ENCODE measurements around the gene IL1RAP. TPM values are rescaled to one million over a fixed set of nuclear protein-coding genes. Genes with fewer than 3 reads are reported as not detected.
"Not testable (repeated sequence)": the region's sequence is repeated elsewhere in the genome, so short reads cannot be mapped to it uniquely, and the experiment has no call there.

The IL1RAP gene
- 3.5 and 6.0 TPM in 2 replicates for total RNA-seq (2014; rRNA removed; shearing (Covaris generic))

- DNase-seq (ENCODE audit: low spot score), result peak; percentile 93
These were observed at the start of gene IL1RAP for GRCh38 chr3:190513409-190514370. IL1RAP (plus strand) TSS chr3:190514085; CDS start chr3:190564290, 50,205 bp downstream.

GRCh38 chr3:190467922-190468321, 46.0 kb upstream of the IL1RAP start:
- DNase-seq (ENCODE audit: low spot score), result no peak

- DNase-seq (ENCODE audit: low spot score), result not testable (repeated sequence)
These were observed 40.6 kb upstream of the IL1RAP start for GRCh38 chr3:190473261-190473660.

- DNase-seq (ENCODE audit: low spot score), result no peak
These were observed 32.1 kb upstream of the IL1RAP start for GRCh38 chr3:190481779-190482178.

- peak; percentile 8 for DNase-seq (ENCODE audit: low spot score)
These were observed 27.9 kb upstream of the IL1RAP start for GRCh38 chr3:190485830-190486532.

- DNase-seq (ENCODE audit: low spot score), result no peak
These were observed 27.4 kb upstream of the IL1RAP start for GRCh38 chr3:190486533-190486864.

- no peak for DNase-seq (ENCODE audit: low spot score)
These were observed 26.8 kb upstream of the IL1RAP start for GRCh38 chr3:190486908-190487607.

GRCh38 chr3:190491533-190492054, 22.3 kb upstream of the IL1RAP start:
- DNase-seq (ENCODE audit: low spot score), result no peak

GRCh38 chr3:190492129-190492528, 21.8 kb upstream of the IL1RAP start:
- no peak for DNase-seq (ENCODE audit: low spot score)

- DNase-seq (ENCODE audit: low spot score), result no peak
These were observed 20.9 kb upstream of the IL1RAP start for GRCh38 chr3:190492966-190493365.

- DNase-seq (ENCODE audit: low spot score), result no peak
These were observed 19.0 kb upstream of the IL1RAP start for GRCh38 chr3:190494907-190495306.

GRCh38 chr3:190495354-190495753, 18.5 kb upstream of the IL1RAP start:
- no peak for DNase-seq (ENCODE audit: low spot score)

GRCh38 chr3:190495796-190496195, 18.1 kb upstream of the IL1RAP start:
- no peak for DNase-seq (ENCODE audit: low spot score)

GRCh38 chr3:190496859-190497258, 17.0 kb upstream of the IL1RAP start:
- no peak for DNase-seq (ENCODE audit: low spot score)

GRCh38 chr3:190497811-190498210, 16.1 kb upstream of the IL1RAP start:
- DNase-seq (ENCODE audit: low spot score), result no peak

- no peak for DNase-seq (ENCODE audit: low spot score)
These were observed 15.6 kb upstream of the IL1RAP start for GRCh38 chr3:190498293-190498692.

GRCh38 chr3:190499122-190499521, 14.8 kb upstream of the IL1RAP start:
- DNase-seq (ENCODE audit: low spot score), result no peak

- DNase-seq (ENCODE audit: low spot score), result no peak
These were observed 10.9 kb upstream of the IL1RAP start for GRCh38 chr3:190502946-190503345.

- peak; percentile 7 for DNase-seq (ENCODE audit: low spot score)
These were observed 9.3 kb upstream of the IL1RAP start for GRCh38 chr3:190504354-190505125.

GRCh38 chr3:190505381-190506003, 8.4 kb upstream of the IL1RAP start:
- no peak for DNase-seq (ENCODE audit: low spot score)

- no peak for DNase-seq (ENCODE audit: low spot score)
These were observed 7.6 kb upstream of the IL1RAP start for GRCh38 chr3:190506271-190506670.

Data from HT-29 (cell line).